ENCODE measurements around the gene RMC1. TPM values are rescaled to one million over a fixed set of nuclear protein-coding genes. Genes with fewer than 3 reads are reported as not detected.

The RMC1 gene
- total and polyA plus RNA-seq, 7 donors: 11.8 to 38.1 (median 19.8) TPM

DNA sequence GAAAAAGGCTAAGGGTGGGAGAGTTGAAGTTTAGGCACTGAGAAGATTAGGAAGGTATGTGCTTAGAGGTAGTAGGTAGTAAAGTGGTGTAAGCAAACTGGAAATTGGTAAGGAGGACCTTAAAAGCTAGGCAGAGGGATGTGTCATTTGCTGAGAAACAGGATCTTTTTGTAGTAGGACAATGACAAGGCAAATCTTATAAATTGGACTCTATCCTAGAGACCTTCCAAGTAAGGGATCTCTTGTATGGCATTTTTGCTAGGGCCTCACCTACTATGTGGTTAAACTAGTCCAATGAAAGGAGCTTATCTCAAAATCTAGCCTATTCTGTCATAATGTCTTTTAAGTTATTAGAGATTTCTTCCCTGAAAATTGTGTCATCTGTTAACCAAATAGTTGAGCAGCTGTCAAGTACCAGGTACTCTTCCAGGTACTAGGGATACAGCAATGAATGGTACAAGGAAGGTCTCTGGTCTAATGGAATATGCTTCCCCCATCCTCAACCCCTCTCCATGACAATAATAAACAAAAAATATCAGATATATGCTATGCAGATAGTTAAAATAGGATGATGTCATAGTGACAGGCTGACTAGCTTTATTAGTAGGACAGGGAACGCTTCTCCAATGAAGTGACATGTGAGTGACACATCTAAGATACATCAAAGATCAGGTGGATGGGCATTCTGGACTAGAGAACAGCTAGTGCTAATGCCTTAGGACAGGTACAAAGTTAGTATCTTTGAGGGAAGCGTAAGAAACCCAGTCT, 32.5 kb upstream of the RMC1 start:
- Histone ChIP-seq H3K4me3 (no peak overlapping the region), H3K36me3 (peaks cover 39 to 97% (median 68%) of the 10 kb centered on the region in 4 donors), H3K9me3 (no peaks in the 10 kb centered on the region), H3K4me1 (no peaks in the 10 kb centered on the region), H3K27me3 (no peaks in the 10 kb centered on the region), H3K27ac (no peak overlapping the region)
- no peak for TF ChIP-seq EP300 (IDR thresholded peaks at IDR 0.05)
- TF ChIP-seq POLR2AphosphoS5 (IDR thresholded peaks at IDR 0.05): no peak
- TF ChIP-seq, protein P1, sequence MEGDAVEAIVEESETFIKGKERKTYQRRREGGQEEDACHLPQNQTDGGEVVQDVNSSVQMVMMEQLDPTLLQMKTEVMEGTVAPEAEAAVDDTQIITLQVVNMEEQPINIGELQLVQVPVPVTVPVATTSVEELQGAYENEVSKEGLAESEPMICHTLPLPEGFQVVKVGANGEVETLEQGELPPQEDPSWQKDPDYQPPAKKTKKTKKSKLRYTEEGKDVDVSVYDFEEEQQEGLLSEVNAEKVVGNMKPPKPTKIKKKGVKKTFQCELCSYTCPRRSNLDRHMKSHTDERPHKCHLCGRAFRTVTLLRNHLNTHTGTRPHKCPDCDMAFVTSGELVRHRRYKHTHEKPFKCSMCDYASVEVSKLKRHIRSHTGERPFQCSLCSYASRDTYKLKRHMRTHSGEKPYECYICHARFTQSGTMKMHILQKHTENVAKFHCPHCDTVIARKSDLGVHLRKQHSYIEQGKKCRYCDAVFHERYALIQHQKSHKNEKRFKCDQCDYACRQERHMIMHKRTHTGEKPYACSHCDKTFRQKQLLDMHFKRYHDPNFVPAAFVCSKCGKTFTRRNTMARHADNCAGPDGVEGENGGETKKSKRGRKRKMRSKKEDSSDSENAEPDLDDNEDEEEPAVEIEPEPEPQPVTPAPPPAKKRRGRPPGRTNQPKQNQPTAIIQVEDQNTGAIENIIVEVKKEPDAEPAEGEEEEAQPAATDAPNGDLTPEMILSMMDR (IDR thresholded peaks at IDR 0.05): no peak
- TF ChIP-seq POLR2A (IDR thresholded peaks at IDR 0.05): no peak
- DNase-seq: no peak
- intact Hi-C loops (cut with DNase I): no loop called here
- 95 to 98% methylated on average over 2 of the region's 2 CpGs for WGBS, 2 donors

DNA sequence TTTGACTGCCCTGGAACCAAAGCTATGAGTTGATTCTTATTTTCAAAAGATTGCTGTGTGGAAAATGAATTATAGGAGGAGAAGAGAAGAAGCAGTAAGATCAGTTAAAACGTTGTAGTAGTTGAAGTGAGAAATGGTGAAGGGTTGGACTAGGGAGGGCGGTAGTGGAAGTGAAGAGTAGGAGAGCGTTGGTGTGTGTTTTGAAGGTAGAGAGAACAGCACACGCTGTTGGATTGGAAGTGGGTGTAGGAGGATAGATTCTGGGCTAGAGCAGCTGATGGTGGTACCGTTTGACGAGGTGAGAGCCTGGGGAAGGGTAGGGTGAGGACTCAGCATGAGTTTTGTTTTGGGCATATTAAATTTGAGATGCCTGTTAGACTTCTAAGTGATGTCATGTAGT, 31.8 kb upstream of the RMC1 start:
- Histone ChIP-seq H3K36me3 (peaks cover 41 to 97% (median 70%) of the 10 kb centered on the region in 4 donors), H3K4me1 (no peaks in the 10 kb centered on the region), H3K27me3 (no peaks in the 10 kb centered on the region), H3K27ac (no peak overlapping the region), H3K9me3 (no peaks in the 10 kb centered on the region), H3K4me3 (no peak overlapping the region)
- intact Hi-C loops (cut with DNase I): no loop called here
- 94 to 96% methylated on average over 6 of the region's 6 CpGs for WGBS, 2 donors
- DNase-seq: no peak
- no peak for TF ChIP-seq EP300 (IDR thresholded peaks at IDR 0.05)
- TF ChIP-seq, protein P1 (IDR thresholded peaks at IDR 0.05): no peak
- TF ChIP-seq POLR2A (IDR thresholded peaks at IDR 0.05): no peak
- TF ChIP-seq POLR2AphosphoS5 (IDR thresholded peaks at IDR 0.05): no peak

- no peaks in the 10 kb centered on the region for H3K4me1 ChIP-seq
- TF ChIP-seq, protein P1 (IDR thresholded peaks at IDR 0.05): no peak
- TF ChIP-seq POLR2AphosphoS5 (IDR thresholded peaks at IDR 0.05): no peak
- no peak for TF ChIP-seq EP300 (IDR thresholded peaks at IDR 0.05)
- no peak for TF ChIP-seq POLR2A (IDR thresholded peaks at IDR 0.05)
- intact Hi-C loops (cut with DNase I): no loop called here
- DNase-seq: no peak
- no peak overlapping the region for H3K27ac ChIP-seq
- WGBS, 2 donors: 60 to 88% methylated on average over 3 of the region's 3 CpGs
- H3K36me3 ChIP-seq: peaks cover 44 to 85% (median 57%) of the 10 kb centered on the region in 4 donors
- no peak overlapping the region for H3K4me3 ChIP-seq
- no peaks in the 10 kb centered on the region for H3K27me3 ChIP-seq
- no peaks in the 10 kb centered on the region for H3K9me3 ChIP-seq
Observed at GRCh38 chr18:23479829-23480505, 23.3 kb upstream of the RMC1 start.

DNA sequence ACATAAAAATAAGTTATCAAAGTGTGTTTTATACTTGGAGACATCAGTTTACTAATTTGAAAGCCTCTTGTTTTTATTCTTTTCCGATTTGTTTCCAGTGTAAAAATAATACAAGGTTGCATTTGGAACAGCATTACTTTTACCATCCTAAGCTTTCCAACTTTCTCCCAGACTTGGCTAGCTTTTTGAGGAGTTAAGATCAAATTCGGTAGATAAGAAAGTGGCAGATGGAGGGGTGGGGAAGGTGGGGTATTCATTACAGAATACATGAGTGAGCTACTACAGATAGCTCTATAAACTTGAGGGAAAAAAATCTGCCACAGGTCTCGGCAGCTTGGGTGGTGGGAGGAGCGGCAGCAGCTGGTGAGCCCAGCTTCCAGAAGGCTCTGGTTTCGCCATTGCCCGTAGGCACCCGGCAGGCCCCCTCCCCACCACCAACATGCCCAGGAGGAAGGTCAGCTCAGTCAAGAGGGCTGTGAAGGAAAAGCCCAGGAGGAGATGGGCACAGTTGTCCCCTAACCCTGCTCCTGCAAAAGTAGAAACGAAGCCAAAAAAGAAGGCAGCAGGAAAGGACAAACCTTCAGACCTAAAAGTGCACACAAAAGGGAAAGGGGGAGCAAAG, 18.6 kb upstream of the RMC1 start:
- Histone ChIP-seq H3K4me3 (no peak overlapping the region), H3K4me1 (peaks cover 0 to 3% (median 0%) of the 10 kb centered on the region in 4 donors), H3K36me3 (peaks cover 8 to 38% (median 16%) of the 10 kb centered on the region in 4 donors), H3K9me3 (no peaks in the 10 kb centered on the region), H3K27ac (peak overlapping the region in 1 of 4 donors; percentile 3), H3K27me3 (no peaks in the 10 kb centered on the region)
- 88 to 90% methylated on average over 8 of the region's 8 CpGs for WGBS, 2 donors
- DNase-seq: no peak
- TF ChIP-seq POLR2AphosphoS5 (IDR thresholded peaks at IDR 0.05): peak in 1 of 4 donors; percentile 29
- TF ChIP-seq, protein P1 (IDR thresholded peaks at IDR 0.05): no peak
- intact Hi-C loops (cut with DNase I): no loop called here

Data from sigmoid colon (tissue), 7 donors.